ENCODE results near the gene YTHDF1. TPM values are rescaled to one million over a fixed set of nuclear protein-coding genes. Genes with fewer than 3 reads are reported as not detected.

YTHDF1 gene
- polyA plus RNA-seq, 1 donor from 2014 or later: 36.9 TPM

DNA sequence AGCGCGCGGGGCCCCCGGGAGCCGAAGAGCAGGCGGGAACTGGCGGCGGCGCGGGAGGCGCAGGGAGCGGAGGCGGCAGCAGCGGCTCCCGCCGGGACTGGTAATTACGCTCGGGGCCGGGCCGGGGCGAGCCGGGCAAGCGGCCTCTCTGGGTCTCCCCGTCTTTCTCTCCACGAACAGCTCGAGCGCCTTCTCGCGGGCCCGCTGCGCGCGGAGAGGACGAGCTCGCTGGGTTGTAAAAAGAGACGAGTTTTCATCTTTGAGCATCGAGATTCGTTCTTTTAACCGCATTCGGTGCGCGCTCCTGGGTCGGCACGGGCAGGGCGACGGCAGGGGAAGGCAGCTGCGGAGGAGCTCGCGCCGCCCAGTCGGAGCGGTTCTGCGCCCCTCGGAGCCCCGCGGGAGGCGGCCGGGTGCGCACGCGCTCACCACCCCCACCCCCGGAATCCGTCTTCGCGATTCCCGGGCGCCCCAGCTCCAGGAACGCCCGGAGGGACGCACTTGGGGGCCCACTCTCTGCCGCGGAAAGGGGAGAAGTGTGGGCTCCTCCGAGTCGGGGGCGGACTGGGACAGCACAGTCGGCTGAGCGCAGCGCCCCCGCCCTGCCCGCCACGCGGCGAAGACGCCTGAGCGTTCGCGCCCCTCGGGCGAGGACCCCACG is 38.0 kb downstream of the YTHDF1 start:
- Histone ChIP-seq H3K9me2 (ENCODE audit: insufficient read depth, low read length) (no peaks in the 10 kb centered on the region), H3F3A (ENCODE audit: insufficient read depth, low read length, poor library complexity, severe bottlenecking) (peaks cover 9% of the 10 kb centered on the region), H3K9ac (ENCODE audit: low read length) (peak overlapping the region; percentile 97), H3K4me3 (ENCODE audit: low read length) (peak overlapping the region; percentile 99), H3K27me3 (ENCODE audit: insufficient read depth, low read depth, low read length) (peaks cover 16% of the 10 kb centered on the region), H3K36me3 (ENCODE audit: insufficient read depth, low read length) (no peaks in the 10 kb centered on the region), H3K27ac (ENCODE audit: low read length) (peak overlapping the region; percentile 90), H3K4me2 (ENCODE audit: low read length) (no peak overlapping the region), H3K79me2 (replicated peaks; ENCODE audit: insufficient read depth, low read length) (peaks cover 23% of the 10 kb centered on the region), H4K20me1 (ENCODE audit: insufficient read depth) (peaks cover 22% of the 10 kb centered on the region), H3K9me3 (ENCODE audit: low read length) (no peaks in the 10 kb centered on the region), H2AFZ (ENCODE audit: low read depth, low read length) (no peak overlapping the region)
- TF ChIP-seq, protein P1, sequence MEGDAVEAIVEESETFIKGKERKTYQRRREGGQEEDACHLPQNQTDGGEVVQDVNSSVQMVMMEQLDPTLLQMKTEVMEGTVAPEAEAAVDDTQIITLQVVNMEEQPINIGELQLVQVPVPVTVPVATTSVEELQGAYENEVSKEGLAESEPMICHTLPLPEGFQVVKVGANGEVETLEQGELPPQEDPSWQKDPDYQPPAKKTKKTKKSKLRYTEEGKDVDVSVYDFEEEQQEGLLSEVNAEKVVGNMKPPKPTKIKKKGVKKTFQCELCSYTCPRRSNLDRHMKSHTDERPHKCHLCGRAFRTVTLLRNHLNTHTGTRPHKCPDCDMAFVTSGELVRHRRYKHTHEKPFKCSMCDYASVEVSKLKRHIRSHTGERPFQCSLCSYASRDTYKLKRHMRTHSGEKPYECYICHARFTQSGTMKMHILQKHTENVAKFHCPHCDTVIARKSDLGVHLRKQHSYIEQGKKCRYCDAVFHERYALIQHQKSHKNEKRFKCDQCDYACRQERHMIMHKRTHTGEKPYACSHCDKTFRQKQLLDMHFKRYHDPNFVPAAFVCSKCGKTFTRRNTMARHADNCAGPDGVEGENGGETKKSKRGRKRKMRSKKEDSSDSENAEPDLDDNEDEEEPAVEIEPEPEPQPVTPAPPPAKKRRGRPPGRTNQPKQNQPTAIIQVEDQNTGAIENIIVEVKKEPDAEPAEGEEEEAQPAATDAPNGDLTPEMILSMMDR (IDR thresholded peaks at IDR 0.05; ENCODE audit: poor library complexity, severe bottlenecking): no peak
- TF ChIP-seq EZH2 (IDR thresholded peaks at IDR 0.05; ENCODE audit: borderline replicate concordance, insufficient read depth, low read length, poor library complexity, severe bottlenecking) (no peak), MXI1 (conservative IDR thresholded peaks at IDR 0.05; ENCODE audit: poor library complexity, severe bottlenecking) (peak; percentile 15), SMC3 (conservative IDR thresholded peaks at IDR 0.05; ENCODE audit: poor library complexity) (peak; percentile 32), POLR2AphosphoS5 (IDR thresholded peaks at IDR 0.05) (peak; percentile 68), RAD21 (conservative IDR thresholded peaks at IDR 0.05) (peak; percentile 17), TAF1 (IDR thresholded peaks at IDR 0.05; ENCODE audit: low read depth) (peak; percentile 75), EP300 (conservative IDR thresholded peaks at IDR 0.05; ENCODE audit: poor library complexity, severe bottlenecking) (no peak)
- TF ChIP-seq, protein P2, sequence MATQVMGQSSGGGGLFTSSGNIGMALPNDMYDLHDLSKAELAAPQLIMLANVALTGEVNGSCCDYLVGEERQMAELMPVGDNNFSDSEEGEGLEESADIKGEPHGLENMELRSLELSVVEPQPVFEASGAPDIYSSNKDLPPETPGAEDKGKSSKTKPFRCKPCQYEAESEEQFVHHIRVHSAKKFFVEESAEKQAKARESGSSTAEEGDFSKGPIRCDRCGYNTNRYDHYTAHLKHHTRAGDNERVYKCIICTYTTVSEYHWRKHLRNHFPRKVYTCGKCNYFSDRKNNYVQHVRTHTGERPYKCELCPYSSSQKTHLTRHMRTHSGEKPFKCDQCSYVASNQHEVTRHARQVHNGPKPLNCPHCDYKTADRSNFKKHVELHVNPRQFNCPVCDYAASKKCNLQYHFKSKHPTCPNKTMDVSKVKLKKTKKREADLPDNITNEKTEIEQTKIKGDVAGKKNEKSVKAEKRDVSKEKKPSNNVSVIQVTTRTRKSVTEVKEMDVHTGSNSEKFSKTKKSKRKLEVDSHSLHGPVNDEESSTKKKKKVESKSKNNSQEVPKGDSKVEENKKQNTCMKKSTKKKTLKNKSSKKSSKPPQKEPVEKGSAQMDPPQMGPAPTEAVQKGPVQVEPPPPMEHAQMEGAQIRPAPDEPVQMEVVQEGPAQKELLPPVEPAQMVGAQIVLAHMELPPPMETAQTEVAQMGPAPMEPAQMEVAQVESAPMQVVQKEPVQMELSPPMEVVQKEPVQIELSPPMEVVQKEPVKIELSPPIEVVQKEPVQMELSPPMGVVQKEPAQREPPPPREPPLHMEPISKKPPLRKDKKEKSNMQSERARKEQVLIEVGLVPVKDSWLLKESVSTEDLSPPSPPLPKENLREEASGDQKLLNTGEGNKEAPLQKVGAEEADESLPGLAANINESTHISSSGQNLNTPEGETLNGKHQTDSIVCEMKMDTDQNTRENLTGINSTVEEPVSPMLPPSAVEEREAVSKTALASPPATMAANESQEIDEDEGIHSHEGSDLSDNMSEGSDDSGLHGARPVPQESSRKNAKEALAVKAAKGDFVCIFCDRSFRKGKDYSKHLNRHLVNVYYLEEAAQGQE (IDR thresholded peaks at IDR 0.05; ENCODE audit: borderline replicate concordance): peak; percentile 71

DNA sequence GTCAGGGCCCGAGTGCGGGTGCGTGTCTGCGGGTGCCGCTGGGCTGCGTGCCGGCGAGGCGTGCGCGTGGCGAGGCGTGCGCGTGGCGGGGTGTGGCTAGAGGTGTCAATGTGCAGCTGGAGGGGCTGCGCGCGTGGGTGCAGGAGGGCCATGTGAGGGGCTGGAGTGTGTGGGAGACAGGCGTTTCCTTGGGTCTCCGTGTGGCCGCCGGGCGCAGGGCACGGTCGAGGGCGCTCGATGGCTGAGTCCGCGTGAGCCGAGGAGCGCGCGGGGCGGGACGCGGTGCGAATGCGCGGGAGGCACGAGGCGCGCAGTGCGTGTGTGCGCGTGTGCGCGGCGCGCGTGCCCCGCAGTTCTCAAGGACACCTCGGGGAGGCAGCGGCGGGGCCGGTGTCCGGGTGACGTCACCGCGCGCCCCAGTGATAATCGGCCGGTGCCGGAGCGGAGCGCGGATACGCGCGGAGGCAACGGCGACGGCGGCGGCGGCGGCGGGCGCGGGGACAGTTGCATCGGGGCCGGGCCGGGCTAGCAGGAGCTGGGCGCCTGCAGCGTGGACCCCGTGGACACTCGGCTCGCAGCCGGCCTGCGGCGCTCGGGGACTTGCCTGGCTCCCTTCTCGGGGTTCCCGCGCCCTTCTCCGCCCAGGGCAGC is 38.7 kb downstream of the YTHDF1 start:
- Histone ChIP-seq H3K4me3 (ENCODE audit: low read length) (peak overlapping the region; percentile 99), H3F3A (ENCODE audit: insufficient read depth, low read length, poor library complexity, severe bottlenecking) (peaks cover 9% of the 10 kb centered on the region), H3K27ac (ENCODE audit: low read length) (peak overlapping the region; percentile 90), H3K9me2 (ENCODE audit: insufficient read depth, low read length) (no peaks in the 10 kb centered on the region), H3K79me2 (replicated peaks; ENCODE audit: insufficient read depth, low read length) (peaks cover 24% of the 10 kb centered on the region), H4K20me1 (ENCODE audit: insufficient read depth) (peaks cover 22% of the 10 kb centered on the region), H3K36me3 (ENCODE audit: insufficient read depth, low read length) (no peaks in the 10 kb centered on the region), H3K9ac (ENCODE audit: low read length) (peak overlapping the region; percentile 97), H3K27me3 (ENCODE audit: insufficient read depth, low read depth, low read length) (peaks cover 16% of the 10 kb centered on the region), H2AFZ (ENCODE audit: low read depth, low read length) (no peak overlapping the region), H3K4me2 (ENCODE audit: low read length) (no peak overlapping the region), H3K9me3 (ENCODE audit: low read length) (no peaks in the 10 kb centered on the region)
- TF ChIP-seq MXI1 (conservative IDR thresholded peaks at IDR 0.05; ENCODE audit: poor library complexity, severe bottlenecking) (peak; percentile 57), SMC3 (conservative IDR thresholded peaks at IDR 0.05; ENCODE audit: poor library complexity) (peak; percentile 22), RAD21 (conservative IDR thresholded peaks at IDR 0.05) (peak; percentile 42), POLR2AphosphoS5 (IDR thresholded peaks at IDR 0.05) (peak; percentile 83), EZH2 (IDR thresholded peaks at IDR 0.05; ENCODE audit: borderline replicate concordance, insufficient read depth, low read length, poor library complexity, severe bottlenecking) (no peak), EP300 (conservative IDR thresholded peaks at IDR 0.05; ENCODE audit: poor library complexity, severe bottlenecking) (peak; percentile 74), TAF1 (IDR thresholded peaks at IDR 0.05; ENCODE audit: low read depth) (no peak)
- TF ChIP-seq, protein P1 (IDR thresholded peaks at IDR 0.05; ENCODE audit: poor library complexity, severe bottlenecking): peak; percentile 88
- TF ChIP-seq, protein P2 (IDR thresholded peaks at IDR 0.05; ENCODE audit: borderline replicate concordance): no peak

Measured in neural cell (in vitro differentiated cells).